HG02678 (cell line): Measurements from ENCODE around the gene SLC44A2.

ENCODE experiments used
- ATAC-seq: cut with Tn5 transposase; IDR thresholded peaks from one replicate; pipeline ENCODE4 v1.9.1; 2021; ENCODE audit warnings: mild to moderate bottlenecking, moderate library complexity; ENCODE audit not compliant: unreplicated experiment

Gene SLC44A2

GRCh38 chr19:10625003-10625761, at the start of gene SLC44A2:
TSS of gene SLC44A2 (plus strand) at chr19:10625553. CDS start at chr19:10625634, 81 bp downstream.
- no peak for ATAC-seq

DNA sequence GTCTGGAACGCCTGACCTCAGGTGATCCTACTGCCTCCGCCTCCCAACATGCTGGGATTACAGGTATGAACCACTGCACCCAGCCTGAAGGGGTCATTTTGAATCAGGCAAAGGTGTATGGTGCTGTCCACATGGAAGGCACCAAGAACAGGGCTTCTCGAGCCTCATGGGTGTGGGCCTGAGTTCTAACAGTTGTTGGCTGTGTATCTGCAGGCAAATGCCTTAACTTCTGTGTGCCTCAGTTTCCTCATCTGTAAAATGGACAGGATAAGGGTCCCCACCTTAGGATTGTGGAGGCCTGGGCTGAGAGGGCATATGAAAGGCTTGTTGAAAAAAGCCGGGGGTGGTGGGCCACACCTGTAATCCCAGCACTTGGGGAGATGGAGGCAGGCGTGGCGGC, 47.4 kb upstream of the SLC44A2 start:
- ATAC-seq: no peak

- ATAC-seq: no peak
Observed at GRCh38 chr19:10580979-10581631, 44.2 kb upstream of the SLC44A2 start.

DNA sequence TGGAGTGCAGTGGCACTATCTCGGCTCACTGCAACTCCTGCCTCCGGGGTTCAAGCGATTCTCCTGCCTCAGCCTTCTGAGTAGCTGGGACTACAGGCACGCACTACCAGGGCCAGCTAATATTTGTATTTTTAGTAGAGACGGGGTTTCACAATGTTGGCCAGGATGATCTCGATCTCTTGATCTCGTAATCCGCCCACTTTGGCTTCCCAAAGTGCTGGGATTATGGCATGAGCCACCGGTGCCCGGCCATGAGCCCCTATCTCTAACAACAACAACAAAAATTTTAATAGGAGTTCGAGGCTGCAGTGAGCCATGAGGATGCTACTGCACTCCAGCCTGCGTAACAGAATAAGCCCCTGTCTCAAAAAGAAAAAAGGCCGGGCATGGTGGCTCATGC, 43.3 kb upstream of the SLC44A2 start:
- ATAC-seq: no peak

DNA sequence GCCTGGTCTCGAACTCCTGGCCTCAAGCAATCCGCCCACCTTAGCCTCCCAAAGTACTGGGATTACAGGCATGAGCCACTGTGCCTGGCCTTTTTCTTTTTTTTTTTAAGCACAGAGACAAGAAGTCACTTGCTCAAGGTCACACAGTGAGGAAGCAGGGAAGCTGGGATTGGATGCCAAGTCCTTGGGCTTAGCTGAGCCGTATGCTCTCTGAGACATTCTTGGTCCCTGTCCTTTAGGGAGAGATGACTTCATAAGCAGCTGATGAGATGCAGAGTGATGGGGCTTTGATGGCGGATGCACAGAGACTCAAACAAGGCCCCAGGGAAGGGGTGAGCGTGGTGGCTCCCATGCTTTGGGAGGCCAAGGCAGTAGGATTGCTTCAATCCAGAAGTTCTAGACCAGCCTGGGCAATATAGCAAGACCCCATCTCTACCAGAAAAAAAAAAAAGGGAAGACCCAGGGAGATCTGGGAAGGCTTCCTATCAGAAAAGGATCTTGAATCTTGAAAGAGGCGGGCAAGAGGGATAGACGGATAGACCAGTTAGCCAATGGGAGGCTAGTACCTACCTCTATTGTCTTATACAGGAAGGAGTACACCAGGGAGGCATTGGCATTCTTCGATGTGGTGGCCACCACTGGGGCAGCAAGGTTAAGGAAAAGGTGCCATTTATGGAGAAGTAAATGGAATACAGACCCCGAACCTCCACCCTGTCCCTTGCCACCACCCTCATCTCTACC, 42.1 kb upstream of the SLC44A2 start:
- no peak for ATAC-seq

GRCh38 chr19:10586396-10586795, 39.0 kb upstream of the SLC44A2 start:
- no peak for ATAC-seq

DNA sequence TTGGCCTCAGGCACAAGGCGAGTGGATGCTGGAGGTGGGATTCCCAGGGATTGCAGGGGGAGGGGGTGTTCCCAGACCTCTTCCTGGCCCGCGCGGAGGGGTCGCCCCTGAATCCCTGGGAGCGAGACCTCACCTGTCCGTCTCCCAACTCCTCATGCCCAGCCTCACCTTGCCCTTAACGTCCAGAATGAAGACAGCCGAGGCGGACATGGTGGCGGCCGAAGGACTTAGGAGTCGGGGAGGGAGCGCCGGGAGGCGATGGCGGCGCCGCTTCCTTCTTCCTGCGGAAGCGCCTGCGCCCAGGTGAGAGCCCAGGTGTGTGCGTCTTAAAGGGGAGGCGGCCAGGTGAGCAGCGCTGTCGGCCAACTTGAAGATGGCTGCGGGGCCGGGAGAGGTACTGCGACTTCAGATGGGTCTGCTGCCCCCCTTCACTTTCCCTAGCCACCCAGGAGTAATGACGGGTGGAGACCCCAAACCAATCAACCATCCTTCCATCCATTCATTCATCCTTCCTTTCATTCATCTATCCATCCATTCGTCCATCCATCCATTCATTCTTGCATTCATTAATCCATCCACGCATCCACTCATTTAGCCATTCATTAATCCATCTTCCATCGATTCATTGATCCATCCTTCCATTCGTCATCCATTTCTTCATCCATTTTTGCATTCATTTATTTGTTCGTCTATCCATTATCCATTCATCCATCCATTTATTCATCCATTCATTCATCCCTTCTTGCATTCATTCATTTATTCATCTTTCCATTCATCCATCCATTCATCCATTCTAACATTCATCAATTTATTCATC, 38.1 kb upstream of the SLC44A2 start, which contains the start of gene AP1M2:
TSS of gene AP1M2 (minus strand) at position 291 of the 817 bp plus-strand sequence. CDS start at position 210, 81 bp downstream.
- ATAC-seq: no peak

GRCh38 chr19:10587839-10588150, 37.6 kb upstream of the SLC44A2 start:
- ATAC-seq: no peak

DNA sequence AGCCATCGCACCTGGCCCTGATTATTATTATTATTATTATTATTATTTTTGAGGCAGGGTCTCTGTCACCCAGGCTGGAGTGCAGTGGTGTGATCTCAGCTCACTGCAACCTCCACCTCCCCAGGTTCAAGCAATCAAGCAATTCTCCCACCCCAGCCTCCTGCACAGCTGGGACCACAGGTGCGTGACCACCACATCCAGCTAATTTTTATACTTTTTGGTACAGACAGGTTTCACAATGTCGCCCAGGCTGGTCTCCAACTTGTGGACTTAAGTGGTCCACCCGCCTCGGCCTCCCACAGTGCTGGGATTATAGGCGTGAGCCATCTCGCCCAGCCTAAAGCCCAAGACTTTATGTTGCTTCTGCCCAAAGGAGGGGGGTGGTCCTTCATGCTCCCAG, 32.2 kb upstream of the SLC44A2 start:
- no peak for ATAC-seq

DNA sequence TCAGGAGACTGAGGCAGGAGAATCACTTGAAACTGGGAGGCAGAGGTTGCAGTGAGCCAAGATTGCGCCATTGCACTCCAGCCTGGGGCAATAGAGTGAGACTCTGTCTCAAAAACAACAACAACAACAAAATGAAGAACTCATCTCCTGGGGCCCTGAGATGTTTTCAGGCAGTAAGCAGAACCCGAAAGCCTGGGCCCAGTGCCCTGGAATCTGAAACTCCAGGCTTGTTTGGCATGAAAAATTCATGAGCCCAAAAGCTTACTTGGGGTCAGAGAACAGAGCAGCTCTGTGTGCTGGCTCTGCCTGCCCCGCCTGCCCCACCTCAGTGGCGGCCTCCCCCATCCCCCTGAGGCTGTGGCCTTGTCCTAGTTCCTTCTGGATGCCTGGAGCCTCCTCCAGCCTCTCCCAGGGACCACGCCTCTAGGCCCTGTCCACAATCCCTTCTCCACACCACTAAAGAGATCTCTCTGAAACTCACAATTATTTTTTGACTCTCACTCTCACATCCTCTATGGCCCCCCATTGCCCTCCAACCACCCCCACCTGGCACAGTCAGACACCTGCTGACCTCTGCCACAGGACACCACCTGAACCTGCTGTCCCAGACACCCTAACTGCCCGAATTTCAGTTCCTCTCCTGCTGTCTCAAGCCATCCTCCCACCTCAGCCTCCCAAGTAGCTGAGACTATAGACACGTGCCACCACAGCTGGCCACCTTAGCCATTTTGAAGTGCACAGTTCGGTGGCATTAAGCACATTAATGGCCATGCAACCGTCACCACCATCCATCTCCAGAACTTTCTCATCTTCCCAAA, 31.3 kb upstream of the SLC44A2 start:
- peak; percentile 63 for ATAC-seq

- ATAC-seq: no peak
Observed at GRCh38 chr19:10600149-10600548, 25.2 kb upstream of the SLC44A2 start.

- ATAC-seq: no peak
Observed at GRCh38 chr19:10601999-10602329, 23.4 kb upstream of the SLC44A2 start.

GRCh38 chr19:10602330-10603083, 22.8 kb upstream of the SLC44A2 start:
- peak; percentile 73 for ATAC-seq

DNA sequence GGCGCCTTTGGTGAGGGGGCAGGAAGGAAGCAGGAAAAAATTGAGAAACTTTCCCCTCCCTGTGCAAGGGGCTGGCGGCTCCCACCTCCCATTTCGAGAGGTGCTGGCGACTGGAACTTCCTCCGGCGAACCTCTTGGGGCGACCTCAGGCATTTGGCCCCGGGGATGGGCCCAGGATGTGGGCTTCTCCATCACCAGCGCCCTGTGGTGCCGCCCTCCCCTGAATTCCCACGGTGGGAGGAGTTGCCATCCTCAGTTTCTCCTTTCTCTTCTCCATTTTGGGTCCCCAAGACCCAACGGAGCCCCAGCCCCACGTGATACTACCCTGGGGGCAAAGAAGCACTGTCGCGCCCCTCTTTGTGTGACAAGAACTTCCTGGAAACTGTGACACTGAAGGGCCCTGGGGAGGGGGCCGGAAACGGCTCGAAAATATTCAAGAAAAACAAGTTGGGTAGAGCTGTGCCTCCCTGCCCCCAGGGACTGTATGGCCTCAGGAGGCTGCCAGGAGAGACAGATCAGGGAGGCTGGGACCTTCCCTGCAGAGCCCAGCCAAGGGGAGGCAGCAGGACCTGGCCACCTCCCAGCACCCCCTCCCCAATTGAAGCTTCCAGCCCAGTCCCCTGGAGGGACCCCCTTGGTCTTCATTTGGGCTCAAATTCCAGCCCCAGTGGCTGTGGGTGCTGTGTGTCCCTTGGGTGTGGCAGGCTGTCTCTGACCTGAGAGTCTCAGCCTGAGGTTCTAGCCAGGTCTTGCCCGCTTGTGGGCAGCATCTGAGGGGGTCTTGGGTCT, 22.1 kb upstream of the SLC44A2 start:
- ATAC-seq: peak; percentile 42

- no peak for ATAC-seq
Observed at GRCh38 chr19:10603873-10604459, 21.4 kb upstream of the SLC44A2 start.

DNA sequence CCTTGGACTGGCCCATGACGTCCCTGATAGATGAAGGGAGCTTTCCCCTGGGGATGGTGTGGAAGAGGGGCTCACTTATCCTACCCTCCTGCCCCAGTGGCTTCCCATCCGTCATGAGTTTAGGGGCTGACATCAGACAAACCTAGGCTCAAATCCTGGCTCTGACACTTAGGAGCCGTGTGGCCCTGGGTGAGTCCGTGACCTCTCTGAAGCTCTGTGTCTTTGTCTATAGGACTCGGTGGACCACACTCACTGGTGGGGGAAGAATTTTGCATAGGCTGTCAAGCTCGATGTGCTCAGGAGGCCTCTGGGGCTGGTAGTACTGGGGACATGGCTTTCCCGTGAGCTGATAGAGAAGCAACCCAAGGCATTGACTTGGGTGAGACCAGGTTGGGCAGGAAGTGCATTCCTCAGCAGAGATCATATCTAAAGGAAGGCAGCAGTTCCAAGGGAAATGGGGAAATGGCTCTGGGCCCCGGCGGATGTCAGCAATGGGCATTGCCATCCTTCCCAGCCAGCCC, 20.8 kb upstream of the SLC44A2 start:
- no peak for ATAC-seq

DNA sequence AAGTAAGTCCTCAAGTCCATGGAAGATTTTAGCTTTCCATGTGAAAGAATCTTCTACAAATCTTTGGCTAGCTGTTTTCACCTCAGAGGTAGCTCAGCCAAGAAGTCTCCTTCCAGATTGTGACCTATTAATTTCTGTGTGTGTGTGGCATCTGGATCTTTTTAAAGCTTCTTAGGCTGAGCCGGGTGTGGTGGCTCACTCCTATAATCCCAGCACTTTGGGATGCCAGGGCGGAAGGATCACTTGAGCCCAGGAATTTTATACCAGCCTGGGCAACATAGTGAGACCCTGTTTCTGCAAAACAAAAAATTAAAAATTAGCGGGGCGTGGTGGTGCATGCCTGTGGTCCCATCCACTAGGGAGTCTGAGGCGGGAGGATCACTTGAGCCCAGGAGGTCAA, 13.4 kb upstream of the SLC44A2 start:
- no peak for ATAC-seq

DNA sequence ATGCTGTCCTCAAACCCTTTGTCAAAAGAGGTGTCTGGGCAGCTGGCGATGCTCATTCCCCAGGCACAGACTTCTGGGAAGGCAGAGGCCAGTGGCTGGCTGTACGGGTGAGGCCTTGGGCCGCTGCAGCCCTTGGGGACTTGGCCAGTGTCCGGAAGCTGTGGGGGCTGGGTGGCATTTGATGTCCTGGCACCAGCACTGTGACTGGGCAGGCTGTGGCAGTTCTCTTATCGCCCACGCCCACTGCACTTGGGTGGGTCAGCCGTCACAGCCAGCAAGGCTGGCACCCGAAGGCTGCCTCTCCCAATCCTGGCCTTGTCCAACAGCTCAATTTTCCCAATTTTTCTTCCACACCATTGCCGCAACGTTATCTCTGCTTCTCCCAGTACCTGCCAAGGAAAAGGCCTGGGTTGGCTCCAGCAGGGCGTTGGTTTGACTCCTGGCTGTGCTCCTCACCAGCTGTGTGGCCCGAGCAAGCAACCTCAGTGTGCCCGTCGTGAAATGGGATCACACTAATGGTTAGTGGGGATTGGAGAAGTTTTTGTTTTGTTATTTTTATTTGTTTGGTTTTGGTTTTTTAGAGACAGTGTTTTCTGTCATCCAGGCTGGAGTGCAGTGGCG, 12.7 kb upstream of the SLC44A2 start:
- ATAC-seq: no peak
